ENCODE data around the gene NRIP3.
"Not testable (repeated sequence)": the region's sequence is repeated elsewhere in the genome, so short reads cannot be mapped to it uniquely, and the experiment has no call there.

DNA sequence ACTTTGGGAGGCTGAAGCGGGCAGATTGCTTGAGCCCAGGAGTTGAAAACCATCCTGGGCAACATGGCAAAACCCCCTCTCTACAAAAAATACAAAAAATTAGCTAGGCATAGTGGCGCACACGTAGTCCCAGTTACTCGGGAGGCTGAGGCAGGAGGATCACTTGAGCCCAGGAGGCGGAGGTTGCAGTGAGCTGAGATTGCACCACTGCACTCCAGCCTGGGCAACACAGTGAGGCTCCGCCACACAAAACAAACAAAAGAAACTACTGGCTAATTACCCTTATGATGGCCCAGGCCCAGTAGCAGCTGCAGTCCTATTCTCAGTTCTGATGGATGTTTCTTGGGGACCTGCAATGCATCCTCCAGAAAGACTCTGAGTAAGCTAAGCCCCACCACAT, 17.0 kb downstream of the NRIP3 start:
- TF ChIP-seq CTCF (IDR thresholded peaks at IDR 0.05; ENCODE audit: low read length); EZH2 (IDR thresholded peaks at IDR 0.05; ENCODE audit: borderline replicate concordance, low read length): not testable (repeated sequence)
